ENCODE data around the gene PEX26. TPM values are rescaled to one million over a fixed set of nuclear protein-coding genes. Genes with fewer than 3 reads are reported as not detected.
A peak's percentile ranks its signal among the peaks of the same experiment; 100 is the strongest.
"Not testable (repeated sequence)": the region's sequence is repeated elsewhere in the genome, so short reads cannot be mapped to it uniquely, and the experiment has no call there.

PEX26 gene
- total RNA-seq, 2 donors from 2014 or later, result 39.1 to 46.0 TPM

- Histone ChIP-seq H3K36me3 (no peaks in the 10 kb centered on the region), H3K9me3 (no peaks in the 10 kb centered on the region), H3K27ac (peak overlapping the region; percentile 88 to 97), H3K27me3 (replicated peaks; ENCODE audit: insufficient read depth) (no peaks in the 10 kb centered on the region), H3K4me1 (ENCODE audit: control insufficient read depth in 1 of 2, low read depth in 2 of 2) (peaks cover 15 to 30% of the 10 kb centered on the region in 2 donors), H3K4me3 (no peak overlapping the region)
- TF ChIP-seq, protein P1, sequence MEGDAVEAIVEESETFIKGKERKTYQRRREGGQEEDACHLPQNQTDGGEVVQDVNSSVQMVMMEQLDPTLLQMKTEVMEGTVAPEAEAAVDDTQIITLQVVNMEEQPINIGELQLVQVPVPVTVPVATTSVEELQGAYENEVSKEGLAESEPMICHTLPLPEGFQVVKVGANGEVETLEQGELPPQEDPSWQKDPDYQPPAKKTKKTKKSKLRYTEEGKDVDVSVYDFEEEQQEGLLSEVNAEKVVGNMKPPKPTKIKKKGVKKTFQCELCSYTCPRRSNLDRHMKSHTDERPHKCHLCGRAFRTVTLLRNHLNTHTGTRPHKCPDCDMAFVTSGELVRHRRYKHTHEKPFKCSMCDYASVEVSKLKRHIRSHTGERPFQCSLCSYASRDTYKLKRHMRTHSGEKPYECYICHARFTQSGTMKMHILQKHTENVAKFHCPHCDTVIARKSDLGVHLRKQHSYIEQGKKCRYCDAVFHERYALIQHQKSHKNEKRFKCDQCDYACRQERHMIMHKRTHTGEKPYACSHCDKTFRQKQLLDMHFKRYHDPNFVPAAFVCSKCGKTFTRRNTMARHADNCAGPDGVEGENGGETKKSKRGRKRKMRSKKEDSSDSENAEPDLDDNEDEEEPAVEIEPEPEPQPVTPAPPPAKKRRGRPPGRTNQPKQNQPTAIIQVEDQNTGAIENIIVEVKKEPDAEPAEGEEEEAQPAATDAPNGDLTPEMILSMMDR (IDR thresholded peaks at IDR 0.05), result no peak
- DNase-seq (ENCODE audit: low spot score), result no peak
- ATAC-seq (ENCODE audit: insufficient number of reproducible peaks, low FRiP score, low read depth), result no peak
These were observed 8.7 kb upstream of the PEX26 start for GRCh38 chr22:18069041-18069440.

GRCh38 chr22:18070041-18070440 is 7.7 kb upstream of the PEX26 start:
- TF ChIP-seq, protein P1 (IDR thresholded peaks at IDR 0.05), result no peak
- no peak overlapping the region for H3K27ac ChIP-seq
- no peak for DNase-seq (ENCODE audit: low spot score)
- H3K36me3 ChIP-seq, result no peaks in the 10 kb centered on the region
- H3K27me3 ChIP-seq (replicated peaks; ENCODE audit: insufficient read depth), result no peaks in the 10 kb centered on the region
- H3K9me3 ChIP-seq, result no peaks in the 10 kb centered on the region
- no peak for ATAC-seq (ENCODE audit: insufficient number of reproducible peaks, low FRiP score, low read depth)
- no peak overlapping the region for H3K4me3 ChIP-seq
- H3K4me1 ChIP-seq (ENCODE audit: control insufficient read depth in 1 of 2, low read depth in 2 of 2), result peaks cover 15 to 30% of the 10 kb centered on the region in 2 donors

- H3K9me3 ChIP-seq, result no peaks in the 10 kb centered on the region
- ATAC-seq (ENCODE audit: insufficient number of reproducible peaks, low FRiP score, low read depth), result no peak
- no peaks in the 10 kb centered on the region for H3K36me3 ChIP-seq
- H3K4me1 ChIP-seq (ENCODE audit: control insufficient read depth in 1 of 2, low read depth in 2 of 2), result peaks cover 19 to 37% of the 10 kb centered on the region in 2 donors
- H3K27ac ChIP-seq, result no peak overlapping the region
- H3K27me3 ChIP-seq (replicated peaks; ENCODE audit: insufficient read depth), result no peaks in the 10 kb centered on the region
- DNase-seq (ENCODE audit: low spot score), result no peak
- TF ChIP-seq, protein P1 (IDR thresholded peaks at IDR 0.05), result no peak
- H3K4me3 ChIP-seq, result no peak overlapping the region
These were observed 7.1 kb upstream of the PEX26 start for GRCh38 chr22:18070556-18071306.

DNA sequence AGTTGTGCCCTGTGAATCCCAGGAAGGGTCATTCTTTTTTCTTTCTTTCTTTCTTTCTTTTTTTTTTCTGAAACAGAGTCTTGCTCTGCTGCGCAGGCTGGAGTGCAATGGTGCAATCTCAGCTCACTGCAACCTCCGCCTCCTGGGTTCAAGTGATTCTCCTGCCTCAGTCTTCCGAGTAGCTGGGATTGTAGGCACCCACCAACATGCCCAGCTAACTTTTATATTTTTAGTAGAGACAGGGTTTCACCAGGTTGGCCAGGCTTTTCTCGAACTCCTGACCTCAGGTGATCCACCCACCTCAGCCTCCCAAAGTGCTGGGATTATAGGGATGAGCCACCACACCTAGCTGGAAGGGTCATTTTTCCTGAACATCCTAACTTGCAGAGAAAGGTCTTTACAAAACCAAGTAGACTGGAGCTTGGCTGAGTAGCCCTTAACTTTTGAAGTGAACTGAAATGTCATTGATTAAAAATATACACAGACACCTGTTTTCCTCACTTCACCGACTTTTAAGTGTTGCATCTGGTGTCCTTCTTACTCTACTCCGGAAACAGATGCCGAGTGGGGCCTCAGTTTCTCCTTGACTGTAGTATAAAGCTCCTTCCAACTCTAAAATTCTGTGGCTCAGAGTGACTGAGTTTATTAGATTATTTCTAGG is 6.4 kb upstream of the PEX26 start:
- H3K4me1 ChIP-seq (ENCODE audit: control insufficient read depth in 1 of 2, low read depth in 2 of 2), result peaks cover 20 to 42% of the 10 kb centered on the region in 2 donors
- not testable (repeated sequence) for DNase-seq (ENCODE audit: low spot score); H3K9me3 ChIP-seq; H3K4me3 ChIP-seq; H3K36me3 ChIP-seq; H3K27me3 ChIP-seq (replicated peaks; ENCODE audit: insufficient read depth); ATAC-seq (ENCODE audit: insufficient number of reproducible peaks, low FRiP score, low read depth); H3K27ac ChIP-seq

DNA sequence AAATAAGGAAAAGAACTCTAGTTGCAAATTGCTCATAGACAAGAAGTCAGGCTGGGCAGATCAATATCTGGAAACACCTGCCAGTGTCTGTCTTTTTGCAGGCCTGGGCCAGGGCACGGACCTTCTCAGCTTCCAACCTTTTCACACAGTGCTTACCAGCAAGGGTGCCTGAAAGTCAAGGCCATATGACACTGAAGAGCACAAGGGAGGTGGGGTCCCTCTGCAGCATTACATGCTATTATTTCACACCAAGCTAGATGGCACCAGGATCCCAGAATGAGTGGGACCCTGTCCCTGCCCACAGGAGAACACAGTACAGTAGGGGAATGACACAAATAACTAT is 5.9 kb upstream of the PEX26 start:
- ATAC-seq (ENCODE audit: insufficient number of reproducible peaks, low FRiP score, low read depth), result no peak
- Histone ChIP-seq H3K9me3 (no peaks in the 10 kb centered on the region), H3K27me3 (replicated peaks; ENCODE audit: insufficient read depth) (no peaks in the 10 kb centered on the region), H3K4me3 (no peak overlapping the region), H3K36me3 (no peaks in the 10 kb centered on the region), H3K27ac (no peak overlapping the region), H3K4me1 (ENCODE audit: control insufficient read depth in 1 of 2, low read depth in 2 of 2) (peaks cover 25 to 42% of the 10 kb centered on the region in 2 donors)
- TF ChIP-seq, protein P1 (IDR thresholded peaks at IDR 0.05), result no peak
- DNase-seq (ENCODE audit: low spot score), result no peak

Measured in thoracic aorta (tissue), 2 donors.